ENCODE data around the gene OR51E1. TPM values are rescaled to one million over a fixed set of nuclear protein-coding genes. Genes with fewer than 3 reads are reported as not detected.

Gene OR51E1
- total and polyA plus RNA-seq, 10 of the 15 experiments (the other 5 are each of a cell fraction or from before 2014, with no cell fraction given) = not detected

DNA sequence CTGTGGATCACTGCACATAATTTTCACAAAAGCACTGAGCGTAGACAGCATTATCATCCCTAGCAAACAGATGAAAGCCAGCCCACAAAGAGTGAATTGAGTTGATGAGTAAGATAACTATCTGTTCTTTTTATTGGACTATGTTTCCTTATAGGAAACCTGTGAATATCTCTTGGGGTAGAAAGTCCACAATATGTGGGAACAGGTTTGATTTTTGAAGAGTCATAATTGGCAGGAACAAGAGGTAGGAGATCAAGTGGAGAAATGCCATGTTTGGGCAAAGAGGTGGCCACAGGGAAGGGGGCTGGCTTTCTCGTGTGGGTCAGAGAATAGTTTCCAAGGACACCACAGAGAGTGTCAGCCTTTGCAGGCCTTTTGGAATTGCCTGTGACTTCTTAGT lies 30.0 kb downstream of the OR51E1 start (continued):
- TF ChIP-seq FOXK2 (IDR thresholded peaks at IDR 0.05) = no peak
- TF ChIP-seq, protein P1, sequence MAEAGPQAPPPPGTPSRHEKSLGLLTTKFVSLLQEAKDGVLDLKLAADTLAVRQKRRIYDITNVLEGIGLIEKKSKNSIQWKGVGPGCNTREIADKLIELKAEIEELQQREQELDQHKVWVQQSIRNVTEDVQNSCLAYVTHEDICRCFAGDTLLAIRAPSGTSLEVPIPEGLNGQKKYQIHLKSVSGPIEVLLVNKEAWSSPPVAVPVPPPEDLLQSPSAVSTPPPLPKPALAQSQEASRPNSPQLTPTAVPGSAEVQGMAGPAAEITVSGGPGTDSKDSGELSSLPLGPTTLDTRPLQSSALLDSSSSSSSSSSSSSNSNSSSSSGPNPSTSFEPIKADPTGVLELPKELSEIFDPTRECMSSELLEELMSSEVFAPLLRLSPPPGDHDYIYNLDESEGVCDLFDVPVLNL (IDR thresholded peaks at IDR 0.05; ENCODE audit: low read depth, low read length) = no peak
- TF ChIP-seq, protein P2, sequence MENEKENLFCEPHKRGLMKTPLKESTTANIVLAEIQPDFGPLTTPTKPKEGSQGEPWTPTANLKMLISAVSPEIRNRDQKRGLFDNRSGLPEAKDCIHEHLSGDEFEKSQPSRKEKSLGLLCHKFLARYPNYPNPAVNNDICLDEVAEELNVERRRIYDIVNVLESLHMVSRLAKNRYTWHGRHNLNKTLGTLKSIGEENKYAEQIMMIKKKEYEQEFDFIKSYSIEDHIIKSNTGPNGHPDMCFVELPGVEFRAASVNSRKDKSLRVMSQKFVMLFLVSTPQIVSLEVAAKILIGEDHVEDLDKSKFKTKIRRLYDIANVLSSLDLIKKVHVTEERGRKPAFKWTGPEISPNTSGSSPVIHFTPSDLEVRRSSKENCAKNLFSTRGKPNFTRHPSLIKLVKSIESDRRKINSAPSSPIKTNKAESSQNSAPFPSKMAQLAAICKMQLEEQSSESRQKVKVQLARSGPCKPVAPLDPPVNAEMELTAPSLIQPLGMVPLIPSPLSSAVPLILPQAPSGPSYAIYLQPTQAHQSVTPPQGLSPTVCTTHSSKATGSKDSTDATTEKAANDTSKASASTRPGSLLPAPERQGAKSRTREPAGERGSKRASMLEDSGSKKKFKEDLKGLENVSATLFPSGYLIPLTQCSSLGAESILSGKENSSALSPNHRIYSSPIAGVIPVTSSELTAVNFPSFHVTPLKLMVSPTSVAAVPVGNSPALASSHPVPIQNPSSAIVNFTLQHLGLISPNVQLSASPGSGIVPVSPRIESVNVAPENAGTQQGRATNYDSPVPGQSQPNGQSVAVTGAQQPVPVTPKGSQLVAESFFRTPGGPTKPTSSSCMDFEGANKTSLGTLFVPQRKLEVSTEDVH (IDR thresholded peaks at IDR 0.05; ENCODE audit: low read depth, partially characterized antibody) = no peak
- no peak for TF ChIP-seq STAT1 (conservative IDR thresholded peaks at IDR 0.05)
- no peak for TF ChIP-seq ZNF274 (IDR thresholded peaks at IDR 0.05; ENCODE audit: insufficient read depth, insufficient read length)
- no peak for TF ChIP-seq CREB1 (IDR thresholded peaks at IDR 0.05; ENCODE audit: low read depth)
- TF ChIP-seq, protein P3, sequence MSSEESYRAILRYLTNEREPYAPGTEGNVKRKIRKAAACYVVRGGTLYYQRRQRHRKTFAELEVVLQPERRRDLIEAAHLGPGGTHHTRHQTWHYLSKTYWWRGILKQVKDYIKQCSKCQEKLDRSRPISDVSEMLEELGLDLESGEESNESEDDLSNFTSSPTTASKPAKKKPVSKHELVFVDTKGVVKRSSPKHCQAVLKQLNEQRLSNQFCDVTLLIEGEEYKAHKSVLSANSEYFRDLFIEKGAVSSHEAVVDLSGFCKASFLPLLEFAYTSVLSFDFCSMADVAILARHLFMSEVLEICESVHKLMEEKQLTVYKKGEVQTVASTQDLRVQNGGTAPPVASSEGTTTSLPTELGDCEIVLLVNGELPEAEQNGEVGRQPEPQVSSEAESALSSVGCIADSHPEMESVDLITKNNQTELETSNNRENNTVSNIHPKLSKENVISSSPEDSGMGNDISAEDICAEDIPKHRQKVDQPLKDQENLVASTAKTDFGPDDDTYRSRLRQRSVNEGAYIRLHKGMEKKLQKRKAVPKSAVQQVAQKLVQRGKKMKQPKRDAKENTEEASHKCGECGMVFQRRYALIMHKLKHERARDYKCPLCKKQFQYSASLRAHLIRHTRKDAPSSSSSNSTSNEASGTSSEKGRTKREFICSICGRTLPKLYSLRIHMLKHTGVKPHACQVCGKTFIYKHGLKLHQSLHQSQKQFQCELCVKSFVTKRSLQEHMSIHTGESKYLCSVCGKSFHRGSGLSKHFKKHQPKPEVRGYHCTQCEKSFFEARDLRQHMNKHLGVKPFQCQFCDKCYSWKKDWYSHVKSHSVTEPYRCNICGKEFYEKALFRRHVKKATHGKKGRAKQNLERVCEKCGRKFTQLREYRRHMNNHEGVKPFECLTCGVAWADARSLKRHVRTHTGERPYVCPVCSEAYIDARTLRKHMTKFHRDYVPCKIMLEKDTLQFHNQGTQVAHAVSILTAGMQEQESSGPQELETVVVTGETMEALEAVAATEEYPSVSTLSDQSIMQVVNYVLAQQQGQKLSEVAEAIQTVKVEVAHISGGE (CRISPR knock-in tag; IDR thresholded peaks at IDR 0.05) = no peak
- no peak for TF ChIP-seq MTA3 (IDR thresholded peaks at IDR 0.05; ENCODE audit: borderline replicate concordance, low read length)
